Liver (tissue), 9 donors: Measurements from ENCODE around the gene GATC. TPM values are rescaled to one million over a fixed set of nuclear protein-coding genes. Genes with fewer than 3 reads are reported as not detected.

Experiments used
- DNase-seq: peaks from one replicate; pipeline ENCODE4 v3.0.0-alpha.2; 2017; ENCODE audit warnings: low spot score
- H3K27ac ChIP-seq, 2 donors: one replicate each; pipeline ENCODE4 v1.7.0; 2013; ENCODE audit warnings: inconsistent platforms in 2 of 2, low read length in 2 of 2, control low read depth in 1 of 2, low read depth in 1 of 2, mild to moderate bottlenecking in 1 of 2
- H3K27me3 ChIP-seq, 4 donors: one replicate each; pipeline versions ENCODE4 v1.6.1 to v1.7.0; 2013; ENCODE audit warnings: low read length in 3 of 4, inconsistent platforms in 1 of 4, mild to moderate bottlenecking in 1 of 4, moderate library complexity in 1 of 4; ENCODE audit not compliant: control insufficient read depth in 4 of 4, insufficient read depth in 4 of 4
- H3K36me3 ChIP-seq, 4 donors: one replicate each; pipeline versions ENCODE4 v1.6.1 to v1.7.0; 2013; ENCODE audit warnings: low read length in 3 of 4, mild to moderate bottlenecking in 3 of 4, low read depth in 1 of 4, moderate library complexity in 1 of 4; ENCODE audit not compliant: control insufficient read depth in 4 of 4, insufficient read depth in 3 of 4
- H3K4me1 ChIP-seq, 4 donors: one replicate each; pipeline versions ENCODE4 v1.6.1 to v1.7.0; 2013; ENCODE audit warnings: low read length in 3 of 4, mild to moderate bottlenecking in 3 of 4, moderate library complexity in 1 of 4; ENCODE audit not compliant: control insufficient read depth in 4 of 4, insufficient read depth in 4 of 4
- H3K4me3 ChIP-seq, 3 donors: one replicate each; pipeline versions ENCODE4 v1.6.1 to v1.7.0; 2013; ENCODE audit warnings: low read length in 3 of 3, control low read depth in 1 of 3, low read depth in 1 of 3, mild to moderate bottlenecking in 1 of 3
- H3K9ac ChIP-seq, 2 donors: one replicate each; pipeline ENCODE4 v1.7.0; 2013; ENCODE audit warnings: low read length in 2 of 2, mild to moderate bottlenecking in 2 of 2, moderate library complexity in 2 of 2, control low read depth in 1 of 2, low read depth in 1 of 2
- H3K9me3 ChIP-seq, 4 donors: one replicate each; pipeline versions ENCODE4 v1.6.1 to v1.7.0; 2013; ENCODE audit warnings: low read length in 3 of 4; ENCODE audit not compliant: control insufficient read depth in 4 of 4
- EGR1 ChIP-seq, 2 donors: IDR thresholded peaks; 2 replicates each; pipeline ENCODE4 v1.6.1; 2016 to 2018; ENCODE audit warnings: antibody characterized with exemption in 2 of 2, low read depth in 2 of 2
- FOXA1 ChIP-seq: IDR thresholded peaks from 2 replicates; pipeline ENCODE4 v1.6.1; 2016; ENCODE audit warnings: antibody characterized with exemption
- FOXA2 ChIP-seq: IDR thresholded peaks from 2 replicates; pipeline ENCODE4 v1.6.1; 2016; ENCODE audit warnings: antibody characterized with exemption
- GABPA ChIP-seq, 2 donors: IDR thresholded peaks in 1 of 2; conservative IDR thresholded peaks in 1 of 2; 2 replicates each; pipeline ENCODE4 v1.6.1; 2016; ENCODE audit warnings: antibody characterized with exemption in 2 of 2, mild to moderate bottlenecking in 1 of 2, moderate library complexity in 1 of 2
- HNF4A ChIP-seq, 2 donors: conservative IDR thresholded peaks; 2 replicates each; pipeline ENCODE4 v1.6.1; 2016; ENCODE audit warnings: antibody characterized with exemption in 2 of 2, mild to moderate bottlenecking in 2 of 2
- HNF4G ChIP-seq: IDR thresholded peaks from 2 replicates; pipeline ENCODE4 v1.6.1; 2016; ENCODE audit warnings: antibody characterized with exemption
- JUND ChIP-seq, 2 donors: IDR thresholded peaks; 2 replicates each; pipeline ENCODE4 v1.6.1; 2016; ENCODE audit warnings: antibody characterized with exemption in 2 of 2
- NR2F2 ChIP-seq: IDR thresholded peaks from 2 replicates; pipeline ENCODE4 v1.6.1; 2016; ENCODE audit warnings: antibody characterized with exemption
- RAD21 ChIP-seq, 2 donors: IDR thresholded peaks; 2 replicates each; pipeline ENCODE4 v1.6.1; 2016; ENCODE audit warnings: antibody characterized with exemption in 2 of 2, mild to moderate bottlenecking in 2 of 2
- RXRA ChIP-seq, 2 donors: IDR thresholded peaks; 2 replicates each; pipeline ENCODE4 v1.6.1; 2017 to 2018; ENCODE audit warnings: antibody characterized with exemption in 2 of 2, mild to moderate bottlenecking in 1 of 2
- TAF1 ChIP-seq: conservative IDR thresholded peaks from 2 replicates; pipeline ENCODE4 v1.6.1; 2016; ENCODE audit warnings: antibody characterized with exemption, mild to moderate bottlenecking
- WGBS: extraction: QIAGEN DNeasy Blood & Tissue Kit; methylation state at CpG from one replicate; pipeline ENCODE4 v1.1.7; 2013; 5-methylcytosine and 5-hydroxymethylcytosine counted together
- polyA plus RNA-seq, 2 donors: library from polyadenylated mRNA; stranded (reverse) in 1 of 2; unstranded in 1 of 2; fragments of 200-250 nt in 1 of 2; fragments of >200 nt in 1 of 2; fragmentation: Nextera tagmentation in 1 of 2; extraction: Ambion mirVana in 1 of 2; gene quantifications; one replicate each; pipeline versions ENCODE4 v1.2.1 to v1.2.3, GENCODE V29; 2013 to 2015
- total RNA-seq, 2 donors: library from RNA; depleted of rRNA; stranded (reverse); fragments of >200 nt; gene quantifications; one replicate each; pipeline ENCODE4 v1.2.3, GENCODE V29; 2014
- TF ChIP-seq, protein P1 (sequence below): fragments of 150-350 bp; IDR thresholded peaks from 2 replicates; pipeline ENCODE4 v1.5.1; 2017; ENCODE audit warnings: improper control_type of control experiment, low read depth, low read length; ENCODE audit not compliant: missing input control
- TF ChIP-seq, protein P2 (sequence below): IDR thresholded peaks from 2 replicates; pipeline ENCODE4 v1.6.1; 2016; ENCODE audit warnings: antibody characterized with exemption
- TF ChIP-seq, protein P3 (sequence below): IDR thresholded peaks from 2 replicates; pipeline ENCODE4 v1.6.1; 2016; ENCODE audit warnings: antibody characterized with exemption
- TF ChIP-seq, protein P4 (sequence below): IDR thresholded peaks from 2 replicates; pipeline ENCODE4 v1.6.1; 2016; ENCODE audit warnings: antibody characterized with exemption, mild to moderate bottlenecking
- donor health status: healthy.
- donor health status: healthy.
- donor health status: healthy.
- donor health status: healthy.
- donor health status: healthy.

Gene GATC
- total and polyA plus RNA-seq, 4 donors, result 8.9 to 15.5 (median 13.3) TPM

DNA sequence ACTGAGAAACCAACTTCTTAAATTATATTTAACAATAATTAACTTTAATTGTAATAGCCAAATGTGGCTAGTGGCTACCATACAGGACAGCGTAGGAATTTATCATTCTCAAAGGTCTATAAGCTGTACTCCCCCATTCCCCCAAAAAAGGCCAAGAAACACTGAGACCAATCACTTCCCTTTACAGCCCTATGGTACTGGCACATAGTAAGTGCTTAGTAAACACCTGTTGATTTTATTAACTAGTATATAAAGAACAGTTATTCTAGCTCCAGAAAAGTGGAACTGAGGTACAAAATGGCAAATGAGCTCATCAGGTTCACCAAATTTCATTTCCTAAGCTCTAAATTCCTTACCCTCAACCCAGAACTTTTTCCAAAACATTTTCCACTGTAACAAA is 29.4 kb downstream of the GATC start:
- H3K27ac ChIP-seq, result no peak overlapping the region
- no peak for DNase-seq
- 99% methylated on average over 1 of the region's 1 CpG for WGBS
- no peak overlapping the region for H3K4me3 ChIP-seq
- H3K27me3 ChIP-seq, result no peaks in the 10 kb centered on the region
- no peaks in the 10 kb centered on the region for H3K4me1 ChIP-seq
- H3K9me3 ChIP-seq, result no peaks in the 10 kb centered on the region
- H3K9ac ChIP-seq, result no peak overlapping the region
- TF ChIP-seq HNF4G (no peak), GABPA (IDR thresholded peaks at IDR 0.05 in 1 of 2, conservative IDR thresholded peaks at IDR 0.05 in 1 of 2) (no peak), HNF4A (conservative IDR thresholded peaks at IDR 0.05) (no peak), TAF1 (no peak), EGR1 (IDR thresholded peaks at IDR 0.05; ENCODE audit: low read depth in 2 of 2) (no peak), JUND (IDR thresholded peaks at IDR 0.05) (no peak), RXRA (IDR thresholded peaks at IDR 0.05) (no peak)
- TF ChIP-seq, protein P1, sequence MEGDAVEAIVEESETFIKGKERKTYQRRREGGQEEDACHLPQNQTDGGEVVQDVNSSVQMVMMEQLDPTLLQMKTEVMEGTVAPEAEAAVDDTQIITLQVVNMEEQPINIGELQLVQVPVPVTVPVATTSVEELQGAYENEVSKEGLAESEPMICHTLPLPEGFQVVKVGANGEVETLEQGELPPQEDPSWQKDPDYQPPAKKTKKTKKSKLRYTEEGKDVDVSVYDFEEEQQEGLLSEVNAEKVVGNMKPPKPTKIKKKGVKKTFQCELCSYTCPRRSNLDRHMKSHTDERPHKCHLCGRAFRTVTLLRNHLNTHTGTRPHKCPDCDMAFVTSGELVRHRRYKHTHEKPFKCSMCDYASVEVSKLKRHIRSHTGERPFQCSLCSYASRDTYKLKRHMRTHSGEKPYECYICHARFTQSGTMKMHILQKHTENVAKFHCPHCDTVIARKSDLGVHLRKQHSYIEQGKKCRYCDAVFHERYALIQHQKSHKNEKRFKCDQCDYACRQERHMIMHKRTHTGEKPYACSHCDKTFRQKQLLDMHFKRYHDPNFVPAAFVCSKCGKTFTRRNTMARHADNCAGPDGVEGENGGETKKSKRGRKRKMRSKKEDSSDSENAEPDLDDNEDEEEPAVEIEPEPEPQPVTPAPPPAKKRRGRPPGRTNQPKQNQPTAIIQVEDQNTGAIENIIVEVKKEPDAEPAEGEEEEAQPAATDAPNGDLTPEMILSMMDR, result no peak
- TF ChIP-seq, protein P2, sequence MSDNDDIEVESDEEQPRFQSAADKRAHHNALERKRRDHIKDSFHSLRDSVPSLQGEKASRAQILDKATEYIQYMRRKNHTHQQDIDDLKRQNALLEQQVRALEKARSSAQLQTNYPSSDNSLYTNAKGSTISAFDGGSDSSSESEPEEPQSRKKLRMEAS, result no peak
- TF ChIP-seq, protein P3, sequence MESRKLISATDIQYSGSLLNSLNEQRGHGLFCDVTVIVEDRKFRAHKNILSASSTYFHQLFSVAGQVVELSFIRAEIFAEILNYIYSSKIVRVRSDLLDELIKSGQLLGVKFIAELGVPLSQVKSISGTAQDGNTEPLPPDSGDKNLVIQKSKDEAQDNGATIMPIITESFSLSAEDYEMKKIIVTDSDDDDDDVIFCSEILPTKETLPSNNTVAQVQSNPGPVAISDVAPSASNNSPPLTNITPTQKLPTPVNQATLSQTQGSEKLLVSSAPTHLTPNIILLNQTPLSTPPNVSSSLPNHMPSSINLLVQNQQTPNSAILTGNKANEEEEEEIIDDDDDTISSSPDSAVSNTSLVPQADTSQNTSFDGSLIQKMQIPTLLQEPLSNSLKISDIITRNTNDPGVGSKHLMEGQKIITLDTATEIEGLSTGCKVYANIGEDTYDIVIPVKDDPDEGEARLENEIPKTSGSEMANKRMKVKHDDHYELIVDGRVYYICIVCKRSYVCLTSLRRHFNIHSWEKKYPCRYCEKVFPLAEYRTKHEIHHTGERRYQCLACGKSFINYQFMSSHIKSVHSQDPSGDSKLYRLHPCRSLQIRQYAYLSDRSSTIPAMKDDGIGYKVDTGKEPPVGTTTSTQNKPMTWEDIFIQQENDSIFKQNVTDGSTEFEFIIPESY, result no peak
- H3K36me3 ChIP-seq, result no peaks in the 10 kb centered on the region

DNA sequence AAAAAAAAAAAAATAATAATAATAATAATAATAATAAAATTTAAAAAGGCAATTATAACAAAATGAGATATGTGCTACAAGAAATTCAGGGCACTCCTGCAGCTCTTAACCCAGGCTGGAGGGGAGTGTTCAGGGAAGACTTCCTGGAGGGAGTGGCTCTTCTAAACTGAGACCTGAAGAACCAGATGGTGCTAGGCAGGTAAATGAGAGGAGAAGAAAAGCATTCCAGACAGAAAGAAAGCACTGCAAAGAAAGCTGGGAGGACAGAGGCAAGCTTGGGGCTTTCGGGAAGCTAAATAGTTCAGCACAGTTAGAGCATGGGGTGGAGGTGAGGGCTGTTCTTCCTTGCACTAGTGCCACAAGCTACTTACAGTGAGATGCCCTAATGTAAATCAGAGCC is 33.2 kb downstream of the GATC start:
- Histone ChIP-seq H3K36me3 (no peaks in the 10 kb centered on the region), H3K27ac (no peak overlapping the region), H3K4me3 (no peak overlapping the region), H3K9me3 (no peaks in the 10 kb centered on the region), H3K4me1 (no peaks in the 10 kb centered on the region), H3K9ac (no peak overlapping the region), H3K27me3 (no peaks in the 10 kb centered on the region)
- DNase-seq, result no peak
- 98% methylated on average over 1 of the region's 1 CpG for WGBS
- TF ChIP-seq, protein P4, sequence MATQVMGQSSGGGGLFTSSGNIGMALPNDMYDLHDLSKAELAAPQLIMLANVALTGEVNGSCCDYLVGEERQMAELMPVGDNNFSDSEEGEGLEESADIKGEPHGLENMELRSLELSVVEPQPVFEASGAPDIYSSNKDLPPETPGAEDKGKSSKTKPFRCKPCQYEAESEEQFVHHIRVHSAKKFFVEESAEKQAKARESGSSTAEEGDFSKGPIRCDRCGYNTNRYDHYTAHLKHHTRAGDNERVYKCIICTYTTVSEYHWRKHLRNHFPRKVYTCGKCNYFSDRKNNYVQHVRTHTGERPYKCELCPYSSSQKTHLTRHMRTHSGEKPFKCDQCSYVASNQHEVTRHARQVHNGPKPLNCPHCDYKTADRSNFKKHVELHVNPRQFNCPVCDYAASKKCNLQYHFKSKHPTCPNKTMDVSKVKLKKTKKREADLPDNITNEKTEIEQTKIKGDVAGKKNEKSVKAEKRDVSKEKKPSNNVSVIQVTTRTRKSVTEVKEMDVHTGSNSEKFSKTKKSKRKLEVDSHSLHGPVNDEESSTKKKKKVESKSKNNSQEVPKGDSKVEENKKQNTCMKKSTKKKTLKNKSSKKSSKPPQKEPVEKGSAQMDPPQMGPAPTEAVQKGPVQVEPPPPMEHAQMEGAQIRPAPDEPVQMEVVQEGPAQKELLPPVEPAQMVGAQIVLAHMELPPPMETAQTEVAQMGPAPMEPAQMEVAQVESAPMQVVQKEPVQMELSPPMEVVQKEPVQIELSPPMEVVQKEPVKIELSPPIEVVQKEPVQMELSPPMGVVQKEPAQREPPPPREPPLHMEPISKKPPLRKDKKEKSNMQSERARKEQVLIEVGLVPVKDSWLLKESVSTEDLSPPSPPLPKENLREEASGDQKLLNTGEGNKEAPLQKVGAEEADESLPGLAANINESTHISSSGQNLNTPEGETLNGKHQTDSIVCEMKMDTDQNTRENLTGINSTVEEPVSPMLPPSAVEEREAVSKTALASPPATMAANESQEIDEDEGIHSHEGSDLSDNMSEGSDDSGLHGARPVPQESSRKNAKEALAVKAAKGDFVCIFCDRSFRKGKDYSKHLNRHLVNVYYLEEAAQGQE, result no peak
- TF ChIP-seq JUND (IDR thresholded peaks at IDR 0.05), result no peak
- no peak for TF ChIP-seq NR2F2
- no peak for TF ChIP-seq RAD21 (IDR thresholded peaks at IDR 0.05)
- TF ChIP-seq FOXA1, result no peak
- TF ChIP-seq, protein P3, result no peak
- no peak for TF ChIP-seq RXRA (IDR thresholded peaks at IDR 0.05)
- TF ChIP-seq, protein P2, result no peak
- TF ChIP-seq HNF4G, result no peak
- TF ChIP-seq HNF4A (conservative IDR thresholded peaks at IDR 0.05), result no peak
- no peak for TF ChIP-seq FOXA2
- TF ChIP-seq GABPA (IDR thresholded peaks at IDR 0.05 in 1 of 2, conservative IDR thresholded peaks at IDR 0.05 in 1 of 2), result no peak
